Lower leg skin (tissue), 4 donors: ENCODE results near the gene CACNA1S. TPM values are rescaled to one million over a fixed set of nuclear protein-coding genes. Genes with fewer than 3 reads are reported as not detected.

Experiments used
- DNase-seq, 2 donors: peaks; one replicate each; pipeline ENCODE4 v3.0.0-alpha.2; 2019; ENCODE audit warnings: low spot score in 2 of 2
- H3K4me3 ChIP-seq: fragments of 200-600 bp; sonication (generic); 2 replicates; pipeline ENCODE4 v1.5.1; 2017; ENCODE audit warnings: mild to moderate bottlenecking, low read depth; ENCODE audit not compliant: poor library complexity, severe bottlenecking
- CTCF ChIP-seq, 3 donors: fragments of 450-650 bp; IDR thresholded peaks; one replicate each; pipeline ENCODE4 v1.5.1; 2016; ENCODE audit warnings: antibody characterized with exemption in 3 of 3, mild to moderate bottlenecking in 3 of 3, moderate library complexity in 2 of 3
- POLR2A ChIP-seq, 2 donors: fragments of 450-650 bp; IDR thresholded peaks; one replicate each; pipeline ENCODE4 v1.6.1; 2016 to 2017; ENCODE audit warnings: antibody characterized with exemption in 2 of 2, mild to moderate bottlenecking in 1 of 2, moderate library complexity in 1 of 2
- WGBS, 2 donors: methylation state at CpG; one replicate each; pipeline ENCODE4 v1.1.5; 2018; 5-methylcytosine and 5-hydroxymethylcytosine counted together
- intact Hi-C: fragments of 100-400 bp; cut with DNase I; formaldehyde crosslinking; loops from one replicate; pipeline ENCODE4 v1.15.0; 2023; ENCODE audit warnings: low total_unique reads
- total RNA-seq, 4 donors: library from RNA; depleted of rRNA; stranded (reverse); fragments of >200 nt; gene quantifications; one replicate each; pipeline ENCODE4 v1.1.0, GENCODE V29; 2016

The CACNA1S gene
- total RNA-seq, 4 donors from 2014 or later: 0.04 TPM; not detected in 3

GRCh38 chr1:201016211-201016651, 96.0 kb downstream of the CACNA1S start:
- DNase-seq: no peak
- TF ChIP-seq POLR2A (IDR thresholded peaks at IDR 0.05): no peak
- no peak for TF ChIP-seq CTCF (IDR thresholded peaks at IDR 0.05)
- intact Hi-C loops: no loop called here
- WGBS, 2 donors: 6 to 8% methylated on average over 8 to 10 of the region's 10 CpGs
- no peak overlapping the region for H3K4me3 ChIP-seq

- no peak overlapping the region for H3K4me3 ChIP-seq
- no peak for TF ChIP-seq CTCF (IDR thresholded peaks at IDR 0.05)
- TF ChIP-seq POLR2A (IDR thresholded peaks at IDR 0.05): no peak
- no peak for DNase-seq
- intact Hi-C loops: no loop called here
- WGBS, 2 donors: 51 to 55% methylated on average over 5 of the region's 5 CpGs
These were observed 96.6 kb downstream of the CACNA1S start for GRCh38 chr1:201015551-201016091.

- intact Hi-C loops: no loop called here
- TF ChIP-seq CTCF (IDR thresholded peaks at IDR 0.05): no peak
- no peak for TF ChIP-seq POLR2A (IDR thresholded peaks at IDR 0.05)
- WGBS, 2 donors: 72 to 74% methylated on average over 3 of the region's 3 CpGs
- no peak for DNase-seq
- H3K4me3 ChIP-seq: no peak overlapping the region
These were observed 97.4 kb downstream of the CACNA1S start for GRCh38 chr1:201014816-201015200.

- WGBS, 2 donors: 23 to 42% methylated on average over 20 to 33 of the region's 33 CpGs
- no peak overlapping the region for H3K4me3 ChIP-seq
- intact Hi-C loops: no loop called here
- no peak for DNase-seq
- TF ChIP-seq POLR2A (IDR thresholded peaks at IDR 0.05) (no peak), CTCF (IDR thresholded peaks at IDR 0.05) (no peak)
These were observed 98.0 kb downstream of the CACNA1S start for GRCh38 chr1:201013991-201014815.

GRCh38 chr1:201013031-201013485, 99.2 kb downstream of the CACNA1S start:
- intact Hi-C loops: no loop called here
- no peak overlapping the region for H3K4me3 ChIP-seq
- WGBS, 2 donors: 41 to 56% methylated on average over 4 of the region's 4 CpGs

More at GRCh38 chr1:201013031-201013485, 99.2 kb downstream of the CACNA1S start:
- TF ChIP-seq POLR2A (IDR thresholded peaks at IDR 0.05) (no peak), CTCF (IDR thresholded peaks at IDR 0.05) (no peak)
- DNase-seq: no peak
